ENCODE results near the gene MECP2. TPM values are rescaled to one million over a fixed set of nuclear protein-coding genes. Genes with fewer than 3 reads are reported as not detected.
"Not testable (repeated sequence)": the region's sequence is repeated elsewhere in the genome, so short reads cannot be mapped to it uniquely, and the experiment has no call there.

MECP2 gene
- 53.9 and 61.4 TPM in 2 replicates for total RNA-seq (2014; rRNA removed; shearing (Covaris generic))

DNA sequence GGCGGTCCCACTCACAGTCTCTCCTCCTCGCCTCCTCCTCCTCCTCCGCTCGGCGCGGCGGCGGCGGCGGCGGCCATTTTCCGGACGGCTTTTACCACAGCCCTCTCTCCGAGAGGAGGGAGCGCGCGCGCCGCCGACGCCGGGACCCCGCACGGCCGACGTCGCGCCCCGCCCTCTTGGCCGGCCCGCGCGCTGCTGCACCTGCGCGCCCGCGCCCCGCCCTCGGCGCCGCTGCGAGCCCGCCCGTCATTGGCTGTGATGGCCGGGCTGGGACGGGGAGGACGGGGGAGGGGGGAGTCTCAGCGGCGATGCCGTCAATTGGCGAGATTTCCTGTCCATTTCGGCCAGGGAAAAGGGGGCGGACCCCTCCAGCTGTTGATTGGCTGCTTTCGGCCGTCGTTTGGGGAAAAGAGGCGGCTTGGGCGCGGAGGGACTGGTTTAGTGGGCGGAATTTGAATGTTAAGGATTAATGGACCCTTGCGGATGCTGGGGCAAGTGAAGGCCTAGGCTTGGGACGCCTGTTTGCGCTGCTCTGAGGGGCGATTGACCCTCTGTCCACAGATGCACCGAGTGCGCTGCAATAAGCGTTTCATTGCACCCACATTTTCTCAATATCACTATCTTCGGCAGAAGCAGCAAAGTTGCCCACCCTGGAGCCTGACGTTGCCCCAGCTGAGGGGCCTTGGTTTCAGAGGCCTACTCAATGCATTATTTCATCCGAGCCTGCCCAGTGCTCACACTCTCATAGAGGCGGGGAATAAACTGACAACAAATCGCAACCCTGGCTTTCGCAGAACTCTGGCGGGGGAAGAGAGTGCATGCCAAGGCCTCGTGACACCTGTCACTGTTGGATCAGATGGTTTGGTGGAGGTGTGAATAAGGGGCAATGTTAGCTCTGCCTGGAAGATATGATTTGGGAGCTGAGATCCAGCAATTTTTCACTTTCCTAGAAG is at the start of gene MECP2:
TSS of gene MECP2 (minus strand) at position 129 of the 953 bp plus-strand sequence.
- DNase-seq (ENCODE audit: low read depth) = peak; percentile 93

DNA sequence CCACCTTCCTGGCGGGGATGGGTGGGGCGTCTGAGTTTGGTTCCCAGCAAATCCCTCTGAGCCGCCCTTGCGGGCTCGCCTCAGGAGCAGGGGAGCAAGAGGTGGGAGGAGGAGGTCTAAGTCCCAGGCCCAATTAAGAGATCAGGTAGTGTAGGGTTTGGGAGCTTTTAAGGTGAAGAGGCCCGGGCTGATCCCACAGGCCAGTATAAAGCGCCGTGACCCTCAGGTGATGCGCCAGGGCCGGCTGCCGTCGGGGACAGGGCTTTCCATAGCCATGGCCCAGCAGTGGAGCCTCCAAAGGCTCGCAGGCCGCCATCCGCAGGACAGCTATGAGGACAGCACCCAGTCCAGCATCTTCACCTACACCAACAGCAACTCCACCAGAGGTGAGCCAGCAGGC is 46.5 kb upstream of the MECP2 start, which contains the start of gene OPN1LW:
TSS of gene OPN1LW (plus strand) at position 234 of the 400 bp plus-strand sequence. CDS start at position 275, 41 bp downstream.
- DNase-seq (ENCODE audit: low read depth) = not testable (repeated sequence)

DNA sequence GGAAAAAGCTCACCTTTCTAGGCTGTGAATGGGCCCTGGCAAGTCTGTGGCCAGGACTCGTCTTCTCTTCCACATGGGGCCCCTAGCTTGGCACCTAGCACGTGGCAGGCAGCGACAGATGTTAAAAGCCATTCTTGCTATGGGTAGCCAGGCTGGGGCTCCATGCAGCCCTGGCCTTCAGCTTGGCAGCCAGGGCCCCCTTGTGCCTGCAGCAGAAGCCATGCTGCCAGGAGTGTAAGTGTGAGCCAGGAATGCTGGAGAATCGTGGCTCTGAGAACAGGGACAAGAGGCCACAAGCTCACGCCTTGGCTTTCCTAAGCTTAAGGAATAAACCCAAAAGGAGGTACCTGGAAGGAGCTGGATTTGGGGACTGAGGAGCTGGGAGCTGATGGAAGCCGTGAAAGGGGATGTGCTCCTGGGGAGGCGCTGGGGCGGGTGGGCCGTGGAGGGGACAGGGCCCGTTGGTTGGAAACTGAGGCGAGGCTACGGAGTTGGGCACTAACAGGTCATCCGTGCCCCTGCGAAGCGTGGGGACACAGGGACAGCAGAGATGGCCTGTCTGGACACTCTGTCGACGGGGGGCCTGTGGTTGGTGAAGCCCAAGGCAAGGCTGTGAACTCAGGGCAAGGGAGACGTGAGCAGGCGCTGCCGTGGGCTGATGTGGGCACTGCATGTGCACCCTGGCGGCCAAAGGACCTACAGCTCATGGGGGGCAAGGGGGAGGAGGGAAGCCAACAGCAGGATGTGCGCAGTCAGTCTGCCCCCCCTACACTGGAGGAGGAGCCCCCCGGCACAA is 45.6 kb upstream of the MECP2 start:
- no peak for DNase-seq (ENCODE audit: low read depth)

DNA sequence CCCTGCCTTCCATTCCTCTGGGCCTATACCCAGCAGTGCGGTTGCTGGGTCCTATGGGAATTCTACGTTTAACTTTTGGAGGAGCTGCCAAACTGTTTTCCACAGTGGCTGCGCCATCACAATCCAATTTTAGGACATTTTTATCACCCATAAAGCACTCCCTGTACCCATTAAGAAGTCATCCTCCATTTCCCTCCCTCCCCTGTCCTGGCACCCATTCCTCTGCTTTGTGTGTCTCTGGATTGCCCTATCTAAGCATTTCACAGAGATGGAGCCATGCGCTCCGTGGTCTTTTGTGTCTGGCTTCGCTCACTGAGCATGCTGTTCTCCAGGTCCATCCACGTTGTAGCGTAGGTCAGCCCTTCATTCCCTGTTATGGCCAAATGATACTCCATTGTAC is 44.9 kb upstream of the MECP2 start:
- DNase-seq (ENCODE audit: low read depth) = no peak

DNA sequence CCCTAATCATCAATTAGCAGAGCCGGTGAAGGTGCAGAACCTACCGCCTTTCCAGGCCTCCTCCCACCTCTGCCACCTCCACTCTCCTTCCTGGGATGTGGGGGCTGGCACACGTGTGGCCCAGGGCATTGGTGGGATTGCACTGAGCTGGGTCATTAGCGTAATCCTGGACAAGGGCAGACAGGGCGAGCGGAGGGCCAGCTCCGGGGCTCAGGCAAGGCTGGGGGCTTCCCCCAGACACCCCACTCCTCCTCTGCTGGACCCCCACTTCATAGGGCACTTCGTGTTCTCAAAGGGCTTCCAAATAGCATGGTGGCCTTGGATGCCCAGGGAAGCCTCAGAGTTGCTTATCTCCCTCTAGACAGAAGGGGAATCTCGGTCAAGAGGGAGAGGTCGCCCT is 43.2 kb upstream of the MECP2 start:
- DNase-seq (ENCODE audit: low read depth) = no peak

DNA sequence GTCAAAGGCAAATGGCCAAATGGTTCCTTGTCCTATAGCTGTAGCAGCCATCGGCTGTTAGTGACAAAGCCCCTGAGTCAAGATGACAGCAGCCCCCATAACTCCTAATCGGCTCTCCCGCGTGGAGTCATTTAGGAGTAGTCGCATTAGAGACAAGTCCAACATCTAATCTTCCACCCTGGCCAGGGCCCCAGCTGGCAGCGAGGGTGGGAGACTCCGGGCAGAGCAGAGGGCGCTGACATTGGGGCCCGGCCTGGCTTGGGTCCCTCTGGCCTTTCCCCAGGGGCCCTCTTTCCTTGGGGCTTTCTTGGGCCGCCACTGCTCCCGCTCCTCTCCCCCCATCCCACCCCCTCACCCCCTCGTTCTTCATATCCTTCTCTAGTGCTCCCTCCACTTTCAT is 42.7 kb upstream of the MECP2 start:
- DNase-seq (ENCODE audit: low read depth) = no peak

DNA sequence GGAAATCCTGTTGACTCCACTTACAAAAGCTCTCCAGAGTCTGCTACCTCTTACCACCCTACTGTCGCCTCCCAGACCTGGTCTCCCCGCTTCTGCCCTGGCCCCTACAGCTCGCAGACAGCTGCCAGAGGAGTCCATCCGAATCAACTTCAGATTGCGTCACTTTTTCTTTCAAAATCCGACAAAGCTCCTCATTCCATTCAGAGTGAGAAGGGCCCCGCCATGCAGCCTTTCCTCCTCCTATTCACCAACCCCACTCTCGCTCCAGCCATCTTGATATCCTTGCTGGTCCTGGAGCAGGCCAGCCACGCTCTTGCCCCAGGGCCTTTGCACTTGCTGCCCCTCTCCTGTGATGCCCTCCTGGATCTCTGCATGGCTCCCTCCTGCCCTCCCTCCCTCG is 41.3 kb upstream of the MECP2 start:
- no peak for DNase-seq (ENCODE audit: low read depth)

DNA sequence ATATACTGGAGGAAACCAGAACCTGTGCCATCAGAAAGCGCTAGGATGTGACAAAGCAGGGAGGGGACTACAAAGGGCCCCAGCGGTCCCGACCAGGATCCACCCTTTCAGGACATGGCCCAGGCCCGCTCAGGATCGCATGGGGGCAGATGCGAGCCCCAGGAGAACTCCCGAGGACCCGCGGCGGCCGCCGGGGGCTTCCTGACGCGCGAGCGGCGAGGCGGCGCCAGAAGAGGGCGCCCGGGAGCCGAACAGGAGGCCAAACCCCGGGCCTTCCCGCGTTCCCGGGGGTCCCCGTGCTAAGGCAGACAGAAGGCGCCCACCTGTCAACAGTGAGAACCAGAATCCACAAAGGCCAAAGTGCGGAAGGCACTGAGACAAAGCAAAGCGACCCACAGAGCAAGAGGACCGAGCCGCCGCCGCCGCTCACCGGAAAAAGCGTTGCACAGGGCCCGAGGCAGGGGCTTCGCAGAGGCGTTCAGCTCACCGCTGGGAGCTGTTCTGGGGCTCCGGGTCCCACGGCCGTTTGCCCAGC is 39.2 kb upstream of the MECP2 start:
- peak; percentile 49 for DNase-seq (ENCODE audit: low read depth)

DNA sequence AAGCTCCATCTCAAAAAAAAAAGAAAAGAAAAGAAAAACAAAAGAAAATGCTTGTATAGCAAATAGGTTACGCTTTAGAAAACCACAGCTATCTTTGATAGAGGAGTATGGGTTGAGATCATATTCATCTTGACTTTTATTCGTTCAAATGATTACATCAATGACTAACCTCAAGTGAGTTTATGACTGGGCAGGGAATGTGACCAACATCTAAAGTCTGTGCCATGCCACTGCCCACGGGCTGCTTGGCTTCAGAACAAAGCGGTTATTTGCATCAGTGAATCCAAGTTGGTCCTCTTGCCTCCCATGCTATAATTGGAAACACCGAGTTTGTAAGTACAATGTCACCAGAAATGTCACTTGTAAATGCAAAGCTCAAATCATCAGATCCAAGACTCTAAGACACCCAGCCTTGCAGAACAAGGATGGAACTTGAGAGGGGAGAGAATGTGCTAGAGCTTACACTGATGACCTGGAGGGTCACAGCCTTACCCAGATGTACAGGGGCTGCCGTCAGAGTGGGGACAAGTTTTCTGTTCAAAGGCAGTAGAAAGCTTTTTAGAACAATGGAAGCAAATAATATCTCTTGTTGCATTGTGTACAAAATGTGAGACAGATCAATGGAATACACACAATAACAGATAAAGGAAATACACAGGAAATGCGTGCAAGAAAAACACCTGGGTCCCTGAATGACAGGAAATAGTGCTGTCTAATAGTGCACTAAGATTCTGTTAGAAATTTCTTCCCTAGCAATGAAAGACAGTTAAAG is 38.1 kb upstream of the MECP2 start:
- DNase-seq (ENCODE audit: low read depth) = peak; percentile 68

DNA sequence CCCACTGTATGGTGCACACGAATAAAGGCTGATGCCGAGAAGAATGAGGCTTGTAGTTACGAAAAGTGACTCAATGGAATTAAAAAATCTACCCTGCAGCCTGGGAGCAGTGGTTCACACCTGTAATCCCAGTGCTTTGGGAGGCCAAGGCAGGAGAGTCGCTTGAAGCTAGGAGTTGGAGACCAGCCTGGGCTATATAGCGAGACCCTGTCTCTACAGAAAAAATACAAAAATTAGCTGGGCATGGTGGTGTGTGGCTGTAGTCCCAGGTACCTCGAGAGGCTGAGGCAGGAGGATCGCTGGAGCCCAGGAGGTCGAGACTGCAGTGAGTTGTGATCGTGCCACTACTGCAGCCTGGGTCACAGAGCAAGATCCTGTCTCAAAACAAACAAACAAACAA is 34.8 kb upstream of the MECP2 start:
- DNase-seq (ENCODE audit: low read depth) = no peak

DNA sequence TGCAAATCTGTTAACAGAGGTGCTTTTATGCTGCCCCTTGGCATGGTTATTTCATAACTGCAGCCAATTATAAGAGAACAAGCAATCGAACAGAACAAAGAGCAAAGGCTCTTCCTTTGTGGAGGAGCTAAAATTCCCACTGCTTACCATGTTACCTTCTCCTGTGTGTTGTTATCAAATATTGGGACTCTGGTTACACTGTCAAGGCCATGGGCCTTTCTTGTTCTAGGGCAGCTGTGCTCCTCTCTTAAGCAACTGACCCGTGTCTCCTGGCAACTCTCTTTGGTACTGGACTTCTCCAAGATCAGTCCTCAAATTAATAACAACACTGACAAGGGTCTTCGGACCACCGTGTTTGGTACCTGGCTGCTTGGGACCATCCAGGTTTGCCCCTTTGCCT is 34.4 kb upstream of the MECP2 start:
- DNase-seq (ENCODE audit: low read depth) = no peak

DNA sequence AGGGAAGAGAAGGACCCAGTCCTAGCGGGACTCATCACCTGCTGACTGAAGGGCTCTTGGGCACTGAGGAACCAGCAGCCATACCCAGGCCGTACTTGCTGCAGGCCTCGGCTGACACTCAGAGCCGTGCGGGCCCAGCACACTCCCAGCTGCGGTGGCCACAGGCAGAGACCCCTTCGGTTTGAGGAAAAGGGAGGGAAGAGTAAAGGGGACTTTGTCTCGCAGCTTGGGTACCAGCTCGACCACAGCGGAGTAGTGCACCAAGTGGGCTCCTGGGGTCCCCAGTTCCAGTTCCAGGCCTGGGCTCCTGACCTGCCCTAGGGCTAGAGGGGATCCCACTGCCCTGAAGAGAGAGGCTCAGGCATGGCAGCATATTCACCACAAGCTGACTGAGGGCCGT is 28.6 kb upstream of the MECP2 start:
- DNase-seq (ENCODE audit: low read depth) = no peak

DNA sequence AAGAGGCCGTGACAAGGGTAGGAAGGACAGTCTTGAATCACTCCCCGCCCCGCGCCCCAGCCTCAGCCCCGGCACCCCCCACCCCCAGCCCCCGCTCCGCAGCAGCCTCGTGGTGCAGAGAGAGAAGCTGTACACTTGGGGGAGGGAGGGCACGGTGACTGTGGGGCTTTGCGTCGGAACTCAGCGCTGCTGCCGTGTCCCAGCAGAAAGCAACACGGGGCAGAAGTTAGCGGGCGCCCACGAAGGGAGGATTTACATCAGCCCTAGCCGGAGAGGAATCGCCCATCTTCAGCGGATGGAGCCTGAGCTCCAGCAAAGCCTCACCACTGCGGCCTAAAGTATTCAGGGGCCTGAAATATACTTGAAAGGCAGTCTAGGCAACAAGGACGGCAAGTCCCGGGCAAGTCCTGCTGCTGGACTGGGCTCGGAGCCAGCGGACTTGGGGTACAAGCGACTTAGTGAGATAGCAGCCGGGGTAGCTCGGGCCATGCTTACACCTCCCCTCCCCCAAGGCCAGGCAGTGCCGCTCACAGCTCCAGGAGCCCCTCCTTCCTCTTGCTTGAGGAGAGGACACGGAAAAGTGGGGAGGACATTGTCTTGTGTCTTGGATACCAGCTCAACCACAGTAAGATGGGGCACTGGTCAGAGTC is 28.0 kb upstream of the MECP2 start:
- DNase-seq (ENCODE audit: low read depth) = no peak

DNA sequence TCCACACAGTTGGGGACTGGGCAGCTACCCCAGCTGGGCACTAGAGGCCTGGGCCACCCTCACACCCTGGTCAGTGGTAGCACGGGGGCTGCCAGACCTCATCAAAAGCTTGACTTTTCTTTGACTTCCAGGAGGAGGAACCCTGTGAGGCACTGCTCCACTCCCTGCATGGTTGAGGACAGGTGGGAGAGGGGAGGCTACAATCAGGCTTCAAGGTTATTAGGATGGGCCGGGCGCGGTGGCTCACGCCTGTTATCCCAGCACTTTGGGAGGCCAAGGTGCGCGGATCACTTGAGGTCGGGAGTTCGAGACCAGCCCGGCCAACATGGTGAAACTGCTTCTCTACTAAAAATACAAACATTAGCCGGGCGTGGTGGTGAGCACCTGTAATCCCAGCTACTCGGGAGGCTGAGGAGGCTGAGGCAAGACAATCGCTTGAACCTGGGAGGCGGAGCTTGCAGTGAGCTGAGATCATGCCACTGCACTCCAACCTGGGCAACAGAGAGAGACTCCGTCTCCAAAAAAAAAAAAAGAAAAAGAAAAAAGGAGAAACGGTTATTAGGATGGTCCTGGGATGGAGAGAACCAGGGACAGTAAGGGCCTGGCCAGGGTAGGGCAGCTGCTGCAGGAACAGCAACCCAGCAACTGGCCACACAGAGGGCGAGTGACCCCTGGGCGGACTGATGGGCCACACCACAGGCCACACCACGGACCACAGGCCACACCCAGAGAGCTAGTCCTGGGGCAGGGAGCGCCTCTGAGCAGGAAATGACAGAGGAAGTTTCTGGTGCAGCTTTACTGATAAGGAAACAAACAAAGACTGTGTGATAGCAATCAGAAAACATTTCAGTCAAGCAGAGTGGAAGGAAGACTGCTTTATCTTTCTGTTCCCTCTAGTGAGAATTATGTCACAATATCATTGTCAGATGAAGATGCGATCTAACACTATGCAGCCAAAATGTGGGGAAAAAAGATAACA is 26.0 kb upstream of the MECP2 start:
- DNase-seq (ENCODE audit: low read depth) = peak; percentile 58

DNA sequence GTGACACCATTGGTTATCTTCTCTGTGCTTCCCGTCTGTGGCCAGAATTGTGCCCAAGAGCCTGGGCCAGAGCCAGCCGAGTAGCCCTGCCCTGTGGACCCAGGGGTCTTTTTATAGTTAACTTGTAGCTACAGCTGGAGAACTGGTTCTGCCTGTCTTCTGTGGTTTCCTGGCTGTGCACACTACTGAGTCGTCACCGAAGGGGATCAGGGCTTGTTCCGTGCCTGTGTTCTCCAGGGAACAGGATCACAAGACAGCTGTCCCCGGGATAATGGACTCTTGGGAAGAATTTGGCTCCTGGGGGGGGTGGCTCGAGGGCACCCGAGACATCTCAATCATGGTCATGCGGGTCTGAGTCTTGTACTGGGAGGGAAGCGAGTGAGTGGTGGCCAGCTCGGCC is 24.4 kb upstream of the MECP2 start:
- DNase-seq (ENCODE audit: low read depth) = no peak

DNA sequence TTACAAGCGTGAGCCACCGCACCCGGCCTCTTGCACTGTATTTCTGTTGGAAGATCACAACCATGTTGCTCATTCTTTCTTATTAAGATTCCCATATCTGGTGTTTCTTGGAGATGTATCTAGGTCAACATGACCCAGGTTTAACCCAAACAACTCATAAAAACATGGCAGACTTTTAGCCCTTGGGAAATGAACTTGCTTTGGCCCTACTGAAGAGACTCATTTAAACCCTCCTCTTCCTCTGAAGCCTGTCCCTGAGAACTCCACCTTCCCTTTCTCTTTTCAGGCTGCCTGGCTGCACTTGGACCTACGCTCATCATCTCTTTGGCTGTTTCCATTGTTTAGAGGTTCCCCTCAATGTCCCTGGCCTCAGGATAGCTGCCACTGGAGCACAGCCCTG is 23.7 kb upstream of the MECP2 start:
- DNase-seq (ENCODE audit: low read depth) = no peak

DNA sequence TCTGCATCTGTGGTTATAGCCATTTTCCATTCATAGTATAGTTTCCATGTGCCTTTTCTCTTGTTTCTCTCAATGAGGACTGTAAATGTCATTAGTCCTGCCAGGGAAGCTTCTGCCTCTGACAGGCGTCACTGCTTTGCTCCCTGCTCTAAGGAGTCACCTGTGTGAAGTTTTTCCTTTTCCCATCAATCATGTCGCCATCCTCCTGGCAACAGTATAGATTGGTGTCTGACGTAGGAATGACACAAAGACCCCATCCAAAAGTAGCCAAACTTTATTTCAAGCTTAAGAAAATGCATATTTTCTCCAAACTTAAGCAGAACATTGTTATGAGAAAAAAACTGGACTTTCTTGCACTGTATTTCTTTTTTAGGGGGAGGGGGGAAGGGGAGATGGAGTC is 23.1 kb upstream of the MECP2 start:
- DNase-seq (ENCODE audit: low read depth) = no peak

DNA sequence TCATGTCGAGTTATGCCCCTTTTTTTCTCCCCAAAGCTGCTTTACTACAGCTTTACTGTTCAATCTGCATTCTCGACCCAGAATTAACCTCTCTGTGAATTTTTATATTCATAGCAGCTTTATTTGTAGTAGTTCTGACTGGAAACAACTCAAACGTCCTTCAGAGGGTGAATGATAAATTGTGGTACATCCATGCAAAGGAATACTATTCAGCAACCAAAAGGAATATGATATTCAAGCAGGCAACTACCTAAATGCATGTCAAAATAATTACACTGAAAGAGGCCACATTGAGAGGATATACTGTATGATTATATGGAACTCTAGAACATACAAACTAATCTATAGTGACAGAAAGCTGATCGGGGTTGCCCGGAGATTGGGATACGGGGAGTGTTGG is 20.0 kb upstream of the MECP2 start:
- DNase-seq (ENCODE audit: low read depth) = no peak

DNA sequence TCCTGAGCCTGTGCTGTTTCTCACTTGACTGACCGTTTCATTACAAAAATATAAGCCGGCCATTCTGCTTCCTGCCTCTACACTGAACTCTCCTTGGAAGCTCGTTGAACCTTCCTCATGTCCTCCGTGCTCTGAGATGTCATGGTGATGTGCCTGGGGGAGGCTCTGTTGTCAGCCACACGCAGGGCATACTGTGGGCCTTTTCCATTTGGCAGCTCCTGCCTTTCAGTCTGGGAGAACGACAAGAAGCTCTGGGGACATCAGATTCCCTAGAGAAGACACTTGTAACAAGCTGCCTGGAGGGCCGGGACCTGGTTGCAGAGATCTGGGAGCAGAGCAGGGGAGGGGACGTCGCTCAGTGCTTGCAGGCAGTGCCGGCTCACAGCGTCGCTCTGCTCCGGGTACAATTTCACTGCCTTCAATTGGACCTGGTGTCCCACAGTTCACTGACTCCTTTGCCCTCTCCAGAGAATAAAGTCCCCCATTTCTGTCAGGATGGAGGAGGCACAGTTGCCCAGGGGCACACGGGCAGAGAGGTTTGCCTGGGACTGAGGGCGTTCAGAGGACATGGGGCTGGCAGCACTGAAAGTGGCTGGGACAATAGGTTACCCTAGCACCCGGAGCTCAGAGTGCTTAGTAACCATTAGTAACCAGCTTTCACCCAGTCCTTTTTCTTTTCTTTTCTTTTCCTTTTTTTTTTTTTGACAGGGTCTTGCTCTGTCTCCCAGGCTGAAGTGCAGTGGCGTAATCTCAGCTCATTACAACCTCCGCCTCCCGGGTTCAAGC is 19.1 kb upstream of the MECP2 start:
- no peak for DNase-seq (ENCODE audit: low read depth)
